Testis (tissue), 3 donors: ENCODE results near the gene FBXO44. TPM values are rescaled to one million over a fixed set of nuclear protein-coding genes. Genes with fewer than 3 reads are reported as not detected.

ENCODE experiments used
- DNase-seq: peaks from one replicate; pipeline ENCODE4 v3.0.0-alpha.2; 2019
- H3K27ac ChIP-seq, 2 donors: fragments of 200-600 bp; sonication (generic); one replicate each; pipeline ENCODE4 v1.5.1; 2019
- H3K27me3 ChIP-seq: fragments of 200-600 bp; sonication (generic); one replicate; pipeline ENCODE4 v1.5.1; 2019
- H3K36me3 ChIP-seq: fragments of 200-600 bp; sonication (generic); one replicate; pipeline ENCODE4 v1.5.1; 2017; ENCODE audit warnings: low read depth; ENCODE audit errors: missing control alignments
- H3K4me1 ChIP-seq: fragments of 200-600 bp; sonication (generic); one replicate; pipeline ENCODE4 v1.5.1; 2019
- H3K4me3 ChIP-seq, 2 donors: fragments of 200-600 bp; sonication (generic); one replicate each; pipeline ENCODE4 v1.5.1; 2017 to 2019
- H3K9me3 ChIP-seq: fragments of 200-600 bp; sonication (generic); one replicate; pipeline ENCODE4 v1.5.1; 2017
- CTCF ChIP-seq, 3 experiments: fragments of 450-650 bp in 2 of 3; fragments of 200-600 bp in 1 of 3; sonication (generic) in 1 of 3; IDR thresholded peaks; one replicate each; pipeline ENCODE4 v1.5.1; 2016 to 2019; ENCODE audit warnings: antibody characterized with exemption in 3 of 3, mild to moderate bottlenecking in 2 of 3, moderate library complexity in 1 of 3
- POLR2A ChIP-seq: fragments of 450-650 bp; IDR thresholded peaks from one replicate; pipeline ENCODE4 v1.6.1; 2017; ENCODE audit warnings: antibody characterized with exemption, mild to moderate bottlenecking, moderate library complexity
- WGBS, 2 donors: methylation state at CpG; one replicate each; pipeline ENCODE4 v1.1.5; 2018; 5-methylcytosine and 5-hydroxymethylcytosine counted together
- intact Hi-C: fragments of 100-400 bp; cut with DNase I; formaldehyde crosslinking; loops from one replicate; pipeline ENCODE4 v1.15.1; 2023; ENCODE audit warnings: low total_unique reads
- polyA plus RNA-seq: library from polyadenylated mRNA; stranded (reverse); fragments of 350-450 nt; fragmentation: Illumina TruSeq; extraction: RNeasy Lipid Tissue Mini Kit (QIAGEN cat#74804); gene quantifications from one replicate; pipeline ENCODE4 v1.2.3, GENCODE V29; 2014; ENCODE audit warnings: low read depth, low replicate concordance; ENCODE audit not compliant: insufficient read depth
- total RNA-seq, 2 donors: library from RNA; depleted of rRNA; stranded (reverse); fragments of >200 nt; gene quantifications; one replicate each; pipeline ENCODE4 v1.2.3, GENCODE V29; 2016

The FBXO44 gene
- total and polyA plus RNA-seq, 3 donors from 2014 or later, result 28.0 to 36.4 (median 31.3) TPM

GRCh38 chr1:11617741-11618140 lies 36.9 kb upstream of the FBXO44 start:
- Histone ChIP-seq H3K4me1 (no peaks in the 10 kb centered on the region), H3K36me3 (no peaks in the 10 kb centered on the region), H3K27me3 (no peaks in the 10 kb centered on the region), H3K4me3 (no peak overlapping the region), H3K27ac (no peak overlapping the region), H3K9me3 (no peaks in the 10 kb centered on the region)
- intact Hi-C loops, result no loop called here
- 83 to 94% methylated on average over 2 of the region's 2 CpGs for WGBS, 2 donors
- no peak for DNase-seq
- TF ChIP-seq CTCF (IDR thresholded peaks at IDR 0.05), result no peak
- TF ChIP-seq POLR2A, result no peak

- no peaks in the 10 kb centered on the region for H3K36me3 ChIP-seq
- H3K4me3 ChIP-seq, result no peak overlapping the region
- DNase-seq, result no peak
- no peaks in the 10 kb centered on the region for H3K4me1 ChIP-seq
- no peaks in the 10 kb centered on the region for H3K27me3 ChIP-seq
- WGBS, 2 donors, result 53 to 62% methylated on average over 12 of the region's 12 CpGs
- intact Hi-C loops, result no loop called here
- H3K27ac ChIP-seq, result no peak overlapping the region
- TF ChIP-seq POLR2A (no peak), CTCF (IDR thresholded peaks at IDR 0.05) (no peak)
- no peaks in the 10 kb centered on the region for H3K9me3 ChIP-seq
Measured at GRCh38 chr1:11620405-11620804, 34.3 kb upstream of the FBXO44 start.

GRCh38 chr1:11620924-11621323 lies 33.8 kb upstream of the FBXO44 start:
- no peaks in the 10 kb centered on the region for H3K27me3 ChIP-seq
- TF ChIP-seq CTCF (IDR thresholded peaks at IDR 0.05) (no peak), POLR2A (no peak)

GRCh38 chr1:11622398-11622797 lies 32.3 kb upstream of the FBXO44 start:
- H3K27ac ChIP-seq, result no peak overlapping the region
- no peak for DNase-seq
- WGBS, 2 donors, result 53 to 63% methylated on average over 3 of the region's 3 CpGs
- H3K4me1 ChIP-seq, result no peaks in the 10 kb centered on the region
- no peaks in the 10 kb centered on the region for H3K9me3 ChIP-seq
- intact Hi-C loops, result no loop called here
- H3K4me3 ChIP-seq, result no peak overlapping the region
- TF ChIP-seq CTCF (IDR thresholded peaks at IDR 0.05) (no peak), POLR2A (no peak)
- no peaks in the 10 kb centered on the region for H3K27me3 ChIP-seq
- no peaks in the 10 kb centered on the region for H3K36me3 ChIP-seq

More at GRCh38 chr1:11620924-11621323, 33.8 kb upstream of the FBXO44 start:
- no peak overlapping the region for H3K27ac ChIP-seq
- DNase-seq, result no peak
- no peaks in the 10 kb centered on the region for H3K4me1 ChIP-seq
- intact Hi-C loops, result no loop called here
- no peaks in the 10 kb centered on the region for H3K9me3 ChIP-seq
- no peaks in the 10 kb centered on the region for H3K36me3 ChIP-seq
- no peak overlapping the region for H3K4me3 ChIP-seq
- WGBS, 2 donors, result 89 to 91% methylated on average over 5 of the region's 5 CpGs

- TF ChIP-seq CTCF (IDR thresholded peaks at IDR 0.05), result no peak
- no peak for TF ChIP-seq POLR2A
- H3K4me3 ChIP-seq, result no peak overlapping the region
- no peak for DNase-seq
- H3K27ac ChIP-seq, result no peak overlapping the region
- H3K4me1 ChIP-seq, result no peaks in the 10 kb centered on the region
- H3K9me3 ChIP-seq, result no peaks in the 10 kb centered on the region
- 78 to 79% methylated on average over 8 of the region's 8 CpGs for whole genome bisulfite sequencing, 2 donors
- no peaks in the 10 kb centered on the region for H3K36me3 ChIP-seq
- intact Hi-C loops, result no loop called here
- H3K27me3 ChIP-seq, result no peaks in the 10 kb centered on the region
Measured at GRCh38 chr1:11623702-11624101, 31.0 kb upstream of the FBXO44 start.
